GM18511 (cell line): ENCODE measurements around the gene PARP11.
"Not testable (repeated sequence)": the region's sequence is repeated elsewhere in the genome, so short reads cannot be mapped to it uniquely, and the experiment has no call there.

Experiments
- ATAC-seq: cut with Tn5 transposase; IDR thresholded peaks from one replicate; pipeline ENCODE4 v1.9.1; 2021; ENCODE audit warnings: mild to moderate bottlenecking, moderate library complexity; ENCODE audit not compliant: unreplicated experiment

Gene PARP11

GRCh38 chr12:3882896-3883564, 9.8 kb upstream of the PARP11 start:
- no peak for ATAC-seq

GRCh38 chr12:3882406-3882805, 9.2 kb upstream of the PARP11 start:
- ATAC-seq = no peak

GRCh38 chr12:3881281-3881950, 8.2 kb upstream of the PARP11 start:
- ATAC-seq = no peak

- no peak for ATAC-seq
Measured at GRCh38 chr12:3879846-3880245, 6.6 kb upstream of the PARP11 start.

- ATAC-seq = no peak
Measured at GRCh38 chr12:3871356-3871755, 1.8 kb downstream of the PARP11 start.

- no peak for ATAC-seq
Measured at GRCh38 chr12:3869865-3870264, 3.3 kb downstream of the PARP11 start.

- no peak for ATAC-seq
Measured at GRCh38 chr12:3869433-3869832, 3.8 kb downstream of the PARP11 start.

GRCh38 chr12:3863756-3864155, 9.4 kb downstream of the PARP11 start:
- ATAC-seq = no peak

- ATAC-seq = no peak
Measured at GRCh38 chr12:3842517-3842916, 30.7 kb downstream of the PARP11 start.

GRCh38 chr12:3841783-3842182, 31.4 kb downstream of the PARP11 start:
- no peak for ATAC-seq

GRCh38 chr12:3840833-3841232, 32.4 kb downstream of the PARP11 start:
- not testable (repeated sequence) for ATAC-seq

- ATAC-seq = not testable (repeated sequence)
Measured at GRCh38 chr12:3839745-3840144, 33.5 kb downstream of the PARP11 start.

GRCh38 chr12:3838701-3839548, 34.3 kb downstream of the PARP11 start:
- ATAC-seq = not testable (repeated sequence)

GRCh38 chr12:3838076-3838475, 35.1 kb downstream of the PARP11 start:
- ATAC-seq = no peak

- no peak for ATAC-seq
Measured at GRCh38 chr12:3837049-3837448, 36.1 kb downstream of the PARP11 start.

- no peak for ATAC-seq
Measured at GRCh38 chr12:3836641-3837040, 36.6 kb downstream of the PARP11 start.

- no peak for ATAC-seq
Measured at GRCh38 chr12:3835914-3836313, 37.3 kb downstream of the PARP11 start.

GRCh38 chr12:3834774-3835173, 38.4 kb downstream of the PARP11 start:
- no peak for ATAC-seq

- ATAC-seq = no peak
Measured at GRCh38 chr12:3833670-3834310, 39.4 kb downstream of the PARP11 start.

- ATAC-seq = no peak
Measured at GRCh38 chr12:3832738-3833137, 40.5 kb downstream of the PARP11 start.

- no peak for ATAC-seq
Measured at GRCh38 chr12:3828888-3829287, 44.3 kb downstream of the PARP11 start.
